ENCODE results near the gene SCRN2.

Gene SCRN2

DNA sequence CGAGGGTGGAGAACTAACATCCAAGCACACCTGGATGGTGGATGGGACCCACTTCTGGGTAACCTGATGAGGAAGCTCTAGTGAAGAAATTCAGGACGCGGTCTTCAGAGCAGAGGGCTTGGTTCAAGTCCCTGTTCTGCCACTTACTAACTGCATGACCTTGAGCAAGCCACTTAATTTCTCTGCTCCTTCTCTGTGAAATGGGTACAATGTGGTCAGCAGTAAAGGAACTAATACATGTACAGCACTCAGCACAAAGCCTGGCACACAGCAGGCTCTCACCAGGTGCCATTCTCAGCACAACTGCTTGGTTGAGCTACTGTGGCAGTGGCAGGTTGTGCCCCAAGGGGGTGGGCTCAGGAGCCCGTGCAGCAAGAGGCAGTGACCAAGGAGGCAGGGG, 17.6 kb downstream of the SCRN2 start:
- TF ChIP-seq Cebpa-rat (IDR thresholded peaks at IDR 0.05): no peak

GRCh38 chr17:47822785-47823184, 18.3 kb downstream of the SCRN2 start:
- H3K4me1 ChIP-seq: peaks cover 26% of the 10 kb centered on the region
- H3K9ac ChIP-seq: no peak overlapping the region
- peak overlapping the region; percentile 81 for H3K27ac ChIP-seq
- H3K9me3 ChIP-seq: no peaks in the 10 kb centered on the region
- H4K20me1 ChIP-seq: no peaks in the 10 kb centered on the region; the same call in 1 of the 2 replicates
- no peak overlapping the region; the same call in 1 of the 2 replicates for H3K4me3 ChIP-seq
- peak overlapping the region; percentile 91; the same call in 1 of the 2 replicates for H3K4me2 ChIP-seq
- no peak for TF ChIP-seq Cebpa-rat (IDR thresholded peaks at IDR 0.05)
- peaks cover 67% of the 10 kb centered on the region for H3K36me3 ChIP-seq
- H3K27me3 ChIP-seq: no peaks in the 10 kb centered on the region

More for the DNA sequence above, 17.6 kb downstream of the SCRN2 start:
- H3K4me3 ChIP-seq: no peak overlapping the region
- H3K9ac ChIP-seq: no peak overlapping the region
- H4K20me1 ChIP-seq: no peaks in the 10 kb centered on the region; the same call in 1 of the 2 replicates
- no peaks in the 10 kb centered on the region for H3K27me3 ChIP-seq
- no peaks in the 10 kb centered on the region for H3K9me3 ChIP-seq
- peaks cover 67% of the 10 kb centered on the region for H3K36me3 ChIP-seq
- peaks cover 26% of the 10 kb centered on the region for H3K4me1 ChIP-seq
- H3K4me2 ChIP-seq: no peak overlapping the region
- no peak overlapping the region for H3K27ac ChIP-seq

- H3K4me2 ChIP-seq: peak within 1 kb of the TSS; percentile 91
- H3K9ac ChIP-seq: peak within 1 kb of the TSS; percentile 85
- peaks cover 26% of the 10 kb centered on the region for H3K4me1 ChIP-seq
- no peaks in the 10 kb centered on the region for H3K9me3 ChIP-seq
- TF ChIP-seq Cebpa-rat (IDR thresholded peaks at IDR 0.05): no peak
- no peaks in the 10 kb centered on the region; the same call in 1 of the 2 replicates for H4K20me1 ChIP-seq
- peak within 1 kb of the TSS; percentile 81 for H3K27ac ChIP-seq
- H3K4me3 ChIP-seq: peak within 1 kb of the TSS; percentile 88
- H3K27me3 ChIP-seq: no peaks in the 10 kb centered on the region
- peaks cover 67% of the 10 kb centered on the region for H3K36me3 ChIP-seq
These were observed 19.4 kb downstream of the SCRN2 start, which contains the start of gene OSBPL7 for GRCh38 chr17:47821424-47822391. TSS of gene OSBPL7 (minus strand) at chr17:47821794. CDS start at chr17:47820278, 1,516 bp downstream.

DNA sequence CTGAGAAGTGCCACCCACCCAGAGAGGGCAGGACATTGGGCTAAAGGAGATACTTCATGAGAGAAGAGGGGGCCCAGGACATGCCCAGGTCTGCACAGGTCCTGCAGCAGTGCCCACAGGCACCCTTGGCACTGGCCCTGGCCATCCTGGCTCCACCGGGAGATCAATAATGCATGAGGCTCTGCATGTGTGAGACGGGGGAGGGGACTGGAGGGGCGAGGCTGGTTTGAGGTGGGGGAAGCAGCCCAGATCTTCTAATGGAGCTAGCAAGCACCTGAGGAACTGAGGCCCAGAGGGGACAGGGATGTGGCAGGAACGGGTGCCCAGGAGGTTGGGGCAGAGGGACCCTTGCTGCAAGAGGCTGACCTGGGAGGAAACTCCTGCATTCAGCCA, 20.0 kb downstream of the SCRN2 start:
- Histone ChIP-seq H3K4me1 (peaks cover 26% of the 10 kb centered on the region), H4K20me1 (no peaks in the 10 kb centered on the region; the same call in 1 of the 2 replicates), H3K36me3 (peaks cover 67% of the 10 kb centered on the region), H3K4me2 (peak overlapping the region; percentile 91), H3K9ac (peak overlapping the region; percentile 85), H3K27ac (peak overlapping the region; percentile 81), H3K9me3 (no peaks in the 10 kb centered on the region), H3K27me3 (no peaks in the 10 kb centered on the region), H3K4me3 (peak overlapping the region; percentile 88)
- TF ChIP-seq Cebpa-rat (IDR thresholded peaks at IDR 0.05): no peak

DNA sequence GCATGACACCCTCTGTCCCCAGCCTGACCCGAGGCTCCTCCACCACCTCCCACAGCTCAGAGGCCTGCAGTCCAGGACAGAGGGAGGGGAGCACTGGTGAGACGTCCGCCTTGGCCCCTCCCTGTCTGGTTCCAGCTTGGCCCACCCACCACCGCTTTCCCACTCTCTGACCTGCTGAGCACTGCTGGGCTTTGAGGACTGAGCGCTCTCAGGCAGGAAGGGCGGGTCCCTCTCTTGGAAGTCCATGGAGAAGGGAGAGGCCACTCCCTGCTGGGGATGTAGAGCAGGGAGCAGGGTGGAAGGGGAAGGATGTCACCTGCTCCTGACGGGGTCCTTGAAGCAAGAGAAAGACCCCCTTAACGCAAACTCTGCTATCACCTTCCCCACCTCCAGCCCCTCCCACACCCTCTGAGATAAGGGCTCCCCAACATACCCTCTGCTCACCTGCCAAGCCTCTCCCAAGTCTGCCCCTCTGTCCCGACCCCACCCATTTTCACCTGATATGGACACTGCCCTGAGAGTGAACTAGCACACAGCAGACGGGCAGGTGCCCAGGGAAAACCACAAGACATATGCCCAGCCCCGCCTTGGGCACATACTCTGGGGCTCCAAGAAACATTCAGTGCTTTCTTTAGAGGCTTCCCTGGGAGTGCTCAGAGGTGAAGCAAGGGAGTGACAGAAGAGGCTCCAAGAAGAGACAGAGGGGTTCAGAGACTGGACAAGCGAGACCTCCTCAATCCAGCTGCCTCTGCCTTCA, 20.9 kb downstream of the SCRN2 start:
- H3K36me3 ChIP-seq: peaks cover 67% of the 10 kb centered on the region
- H3K4me3 ChIP-seq: peak overlapping the region; percentile 88; the same call in 1 of the 2 replicates
- TF ChIP-seq Cebpa-rat (IDR thresholded peaks at IDR 0.05): no peak
- no peak overlapping the region for H3K27ac ChIP-seq
- H4K20me1 ChIP-seq: no peaks in the 10 kb centered on the region; the same call in 1 of the 2 replicates
- H3K27me3 ChIP-seq: no peaks in the 10 kb centered on the region
- peak overlapping the region; percentile 91 for H3K4me2 ChIP-seq
- peaks cover 26% of the 10 kb centered on the region for H3K4me1 ChIP-seq
- 0 out of 2 replicates have a peak overlapping the region, but pooled peaks have one; percentile 85 for H3K9ac ChIP-seq
- no peaks in the 10 kb centered on the region for H3K9me3 ChIP-seq

DNA sequence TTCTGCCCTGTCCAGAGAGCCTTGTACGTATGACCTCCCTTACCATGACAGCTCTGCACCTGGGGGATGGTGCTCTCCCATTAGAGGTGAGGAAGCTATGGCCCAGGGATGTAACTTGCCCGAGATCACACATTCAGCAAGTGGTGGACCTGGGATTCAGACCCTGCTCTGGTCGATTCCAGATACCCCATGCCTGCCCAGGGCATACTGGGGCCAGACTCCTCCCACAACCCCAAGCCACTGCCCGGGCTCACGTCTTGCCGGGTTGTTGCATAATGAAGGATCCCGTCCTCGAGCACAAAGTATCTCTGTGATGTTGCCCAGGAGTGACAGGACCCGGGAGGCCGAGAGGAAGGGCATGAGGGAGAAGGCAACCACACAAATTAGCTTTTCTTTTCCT, 21.6 kb downstream of the SCRN2 start:
- H3K4me3 ChIP-seq: no peak overlapping the region
- peaks cover 26% of the 10 kb centered on the region for H3K4me1 ChIP-seq
- H3K27ac ChIP-seq: no peak overlapping the region
- H4K20me1 ChIP-seq: no peaks in the 10 kb centered on the region; the same call in 1 of the 2 replicates
- H3K27me3 ChIP-seq: no peaks in the 10 kb centered on the region
- no peak overlapping the region for H3K4me2 ChIP-seq
- H3K9me3 ChIP-seq: no peaks in the 10 kb centered on the region
- no peak for TF ChIP-seq Cebpa-rat (IDR thresholded peaks at IDR 0.05)
- peaks cover 68% of the 10 kb centered on the region for H3K36me3 ChIP-seq
- H3K9ac ChIP-seq: no peak overlapping the region

DNA sequence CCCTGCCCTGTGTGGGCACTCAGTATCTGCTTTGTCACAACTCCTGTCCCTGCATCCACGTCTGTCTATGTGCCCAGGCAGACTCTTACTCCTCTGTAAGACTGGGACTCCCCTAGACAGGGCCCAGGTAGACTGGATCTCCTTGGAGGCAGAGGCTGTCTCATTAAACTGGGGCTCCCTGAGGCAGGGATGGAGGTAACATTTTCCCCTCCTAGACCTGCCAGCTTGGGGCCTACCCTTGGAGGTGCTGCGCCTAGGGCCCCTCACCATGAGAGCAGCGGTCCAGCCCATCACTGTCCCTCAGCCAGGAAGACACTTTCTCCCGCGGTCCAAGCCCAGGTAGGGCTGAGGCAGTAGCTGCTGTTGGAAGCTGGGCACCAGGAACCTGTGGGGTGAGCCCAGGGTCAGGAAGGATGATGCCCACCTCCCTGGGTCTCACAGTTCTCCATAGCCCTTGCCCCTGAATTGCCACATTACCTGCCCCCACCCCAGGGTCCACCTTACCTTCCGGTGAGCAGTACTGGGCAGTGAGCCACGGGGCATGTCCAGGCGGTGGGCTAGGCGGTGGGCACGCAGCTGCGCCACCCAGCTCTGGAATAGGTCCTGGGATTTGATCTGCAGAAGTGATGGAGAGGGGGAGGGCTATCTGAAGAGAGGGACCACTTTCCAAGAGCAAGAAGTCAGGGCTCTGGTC, 22.9 kb downstream of the SCRN2 start:
- H3K4me1 ChIP-seq: peaks cover 26% of the 10 kb centered on the region
- no peak overlapping the region for H3K4me2 ChIP-seq
- H3K9me3 ChIP-seq: no peaks in the 10 kb centered on the region
- no peaks in the 10 kb centered on the region; the same call in 1 of the 2 replicates for H4K20me1 ChIP-seq
- H3K27me3 ChIP-seq: no peaks in the 10 kb centered on the region
- H3K36me3 ChIP-seq: peaks cover 68% of the 10 kb centered on the region
- H3K27ac ChIP-seq: no peak overlapping the region
- H3K9ac ChIP-seq: no peak overlapping the region
- no peak overlapping the region for H3K4me3 ChIP-seq
- TF ChIP-seq Cebpa-rat (IDR thresholded peaks at IDR 0.05): no peak

- Histone ChIP-seq H3K4me1 (peaks cover 17% of the 10 kb centered on the region), H3K4me2 (no peak overlapping the region), H3K9me3 (no peaks in the 10 kb centered on the region), H4K20me1 (peaks cover 7% of the 10 kb centered on the region; the same call in 1 of the 2 replicates), H3K27ac (no peak overlapping the region), H3K9ac (no peak overlapping the region), H3K36me3 (peaks cover 77% of the 10 kb centered on the region), H3K4me3 (no peak overlapping the region), H3K27me3 (no peaks in the 10 kb centered on the region)
- no peak for TF ChIP-seq Cebpa-rat (IDR thresholded peaks at IDR 0.05)
These were observed 24.1 kb downstream of the SCRN2 start for GRCh38 chr17:47816947-47817346.

GRCh38 chr17:47816111-47816735, 24.9 kb downstream of the SCRN2 start:
- H3K27ac ChIP-seq: no peak overlapping the region

More at GRCh38 chr17:47816111-47816735, 24.9 kb downstream of the SCRN2 start:
- H4K20me1 ChIP-seq: peaks cover 7% of the 10 kb centered on the region; the same call in 1 of the 2 replicates
- no peak for TF ChIP-seq Cebpa-rat (IDR thresholded peaks at IDR 0.05)
- no peaks in the 10 kb centered on the region for H3K9me3 ChIP-seq
- H3K9ac ChIP-seq: no peak overlapping the region
- no peak overlapping the region for H3K4me2 ChIP-seq
- H3K27me3 ChIP-seq: no peaks in the 10 kb centered on the region
- peaks cover 14% of the 10 kb centered on the region for H3K4me1 ChIP-seq
- peaks cover 84% of the 10 kb centered on the region for H3K36me3 ChIP-seq
- no peak overlapping the region for H3K4me3 ChIP-seq

Data from BLaER1 (cell line).